Activated CD8-positive, alpha-beta memory T cell treated with anti-CD3 and anti-CD28 coated beads, Interleukin-2, amount 10 ng/mL, durations not matched to agents 7 days and 5 days (primary cell): ENCODE data around the gene ALG10B. TPM values are rescaled to one million over a fixed set of nuclear protein-coding genes. Genes with fewer than 3 reads are reported as not detected.
"Not testable (repeated sequence)": the region's sequence is repeated elsewhere in the genome, so short reads cannot be mapped to it uniquely, and the experiment has no call there.

Source experiments
- ATAC-seq: fragments of 150-1000 bp; cut with Tn5 transposase; one replicate; pipeline ENCODE4 v1.10.0; 2021; ENCODE audit warnings: moderate library complexity
- CTCF ChIA-PET: fragments of 350-600 bp; sonication (Branson Sonifier 250); formaldehyde crosslinking; loops from one replicate; lab custom pipeline; 2021; ENCODE audit warnings: antibody characterized with exemption; lab: Charles Lee
- DNase-seq: peaks from one replicate; pipeline ENCODE4 v3.0.0-alpha.2; 2020
- H3K27ac Mint-ChIP-seq: one replicate; pipeline ENCODE4 v1.8.0; 2021; ENCODE audit warnings: mild to moderate bottlenecking, mixed read lengths
- H3K27me3 Mint-ChIP-seq: one replicate; pipeline ENCODE4 v1.8.0; 2021; ENCODE audit warnings: mixed read lengths
- H3K36me3 Mint-ChIP-seq: one replicate; pipeline ENCODE4 v1.8.0; 2021; ENCODE audit warnings: mild to moderate bottlenecking, mixed read lengths
- H3K4me1 Mint-ChIP-seq: one replicate; pipeline ENCODE4 v1.8.0; 2021; ENCODE audit warnings: mixed read lengths
- H3K4me3 Mint-ChIP-seq: one replicate; pipeline ENCODE4 v1.8.0; 2021; ENCODE audit warnings: mild to moderate bottlenecking, moderate library complexity, mixed read lengths
- H3K9me3 Mint-ChIP-seq: one replicate; pipeline ENCODE4 v1.8.0; 2022; ENCODE audit warnings: low read depth, mixed read lengths
- total RNA-seq, 2 experiments: library from RNA; stranded (reverse); gene quantifications; one replicate each; pipeline ENCODE4 v1.2.3, GENCODE V29; 2021

The ALG10B gene, protein sequence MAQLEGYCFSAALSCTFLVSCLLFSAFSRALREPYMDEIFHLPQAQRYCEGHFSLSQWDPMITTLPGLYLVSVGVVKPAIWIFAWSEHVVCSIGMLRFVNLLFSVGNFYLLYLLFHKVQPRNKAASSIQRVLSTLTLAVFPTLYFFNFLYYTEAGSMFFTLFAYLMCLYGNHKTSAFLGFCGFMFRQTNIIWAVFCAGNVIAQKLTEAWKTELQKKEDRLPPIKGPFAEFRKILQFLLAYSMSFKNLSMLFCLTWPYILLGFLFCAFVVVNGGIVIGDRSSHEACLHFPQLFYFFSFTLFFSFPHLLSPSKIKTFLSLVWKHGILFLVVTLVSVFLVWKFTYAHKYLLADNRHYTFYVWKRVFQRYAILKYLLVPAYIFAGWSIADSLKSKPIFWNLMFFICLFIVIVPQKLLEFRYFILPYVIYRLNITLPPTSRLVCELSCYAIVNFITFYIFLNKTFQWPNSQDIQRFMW
- total RNA-seq: 10 to 100 TPM; 15.0 to 18.9 TPM

DNA sequence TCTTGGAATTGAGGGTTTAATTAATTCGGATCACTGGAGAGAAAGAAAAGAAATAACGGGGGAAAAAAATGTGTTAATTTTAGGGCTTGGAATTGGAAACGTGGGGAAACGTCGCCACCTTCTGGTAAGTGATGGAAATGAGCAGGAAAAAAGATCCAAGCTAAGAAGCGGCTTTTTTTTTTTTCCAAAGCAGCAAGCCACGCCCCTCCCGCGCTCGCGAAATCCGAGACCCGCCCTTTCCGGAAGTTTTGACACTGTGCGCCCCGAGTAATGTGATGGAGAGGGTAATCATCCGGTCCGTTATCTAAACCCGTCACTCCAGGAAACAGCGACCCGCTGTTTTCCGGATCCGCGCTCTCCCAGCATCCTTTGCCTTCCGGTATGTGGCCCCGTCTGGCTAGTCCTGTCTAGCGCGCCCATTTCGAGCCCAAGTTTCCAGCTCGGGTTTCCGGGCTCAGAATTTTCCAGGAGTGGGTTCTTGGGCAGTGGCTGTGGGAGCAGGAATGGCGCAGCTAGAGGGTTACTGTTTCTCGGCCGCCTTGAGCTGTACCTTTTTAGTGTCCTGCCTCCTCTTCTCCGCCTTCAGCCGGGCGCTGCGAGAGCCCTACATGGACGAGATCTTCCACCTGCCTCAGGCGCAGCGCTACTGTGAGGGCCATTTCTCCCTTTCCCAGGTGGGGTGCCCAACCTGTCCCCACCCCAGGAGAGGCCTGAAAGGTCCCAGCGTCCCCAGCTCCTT is at the start of gene ALG10B:
Gene ALG10B, plus strand, starts transcription at position 384 of the 739 bp plus-strand sequence. Its CDS starts 120 bp downstream, at position 504.
- H3K27me3 Mint-ChIP-seq: no peaks in the 10 kb centered on the region
- peak within 1 kb of the TSS; percentile 95 for H3K27ac Mint-ChIP-seq
- CTCF ChIA-PET: interaction anchor here (0.8 to 2.8 kb wide), 4 partner anchors 13 to 179 kb away, joined by 3 to 14 read pairs (median 3); no protein-coding TSS in a partner anchor
- peak within 1 kb of the TSS; percentile 98 for H3K4me3 Mint-ChIP-seq
- H3K36me3 Mint-ChIP-seq: peaks cover 3% of the 10 kb centered on the region
- peak; percentile 96 for DNase-seq
- peaks cover 23% of the 10 kb centered on the region for H3K4me1 Mint-ChIP-seq
- peak; percentile 100 for ATAC-seq
- H3K9me3 Mint-ChIP-seq: no peaks in the 10 kb centered on the region

DNA sequence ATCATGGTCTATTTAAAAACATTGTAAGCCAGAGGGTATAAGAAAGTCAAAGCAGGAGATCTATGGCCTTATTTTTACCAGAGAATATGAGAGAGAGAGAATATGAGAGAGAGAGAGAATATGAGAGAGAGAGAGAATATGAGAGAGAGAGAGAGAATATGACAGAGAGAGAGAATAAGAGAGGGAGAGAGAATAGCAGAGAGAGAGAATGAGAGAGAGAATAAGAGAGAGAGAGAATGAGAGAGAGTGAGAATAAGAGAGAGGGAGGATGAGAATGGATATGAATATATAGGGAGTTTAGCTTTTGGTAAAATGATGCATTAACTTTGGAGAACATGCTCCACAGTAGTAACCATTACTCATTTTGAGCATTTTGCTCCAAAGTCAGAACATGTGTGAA is 48.0 kb upstream of the ALG10B start:
- Mint-ChIP-seq H3K27me3 (no peaks in the 10 kb centered on the region), H3K4me1 (no peaks in the 10 kb centered on the region), H3K36me3 (no peaks in the 10 kb centered on the region), H3K4me3 (no peak overlapping the region), H3K27ac (no peak overlapping the region), H3K9me3 (no peaks in the 10 kb centered on the region)
- no peak for DNase-seq
- CTCF ChIA-PET: no interaction called here
- ATAC-seq: no peak

DNA sequence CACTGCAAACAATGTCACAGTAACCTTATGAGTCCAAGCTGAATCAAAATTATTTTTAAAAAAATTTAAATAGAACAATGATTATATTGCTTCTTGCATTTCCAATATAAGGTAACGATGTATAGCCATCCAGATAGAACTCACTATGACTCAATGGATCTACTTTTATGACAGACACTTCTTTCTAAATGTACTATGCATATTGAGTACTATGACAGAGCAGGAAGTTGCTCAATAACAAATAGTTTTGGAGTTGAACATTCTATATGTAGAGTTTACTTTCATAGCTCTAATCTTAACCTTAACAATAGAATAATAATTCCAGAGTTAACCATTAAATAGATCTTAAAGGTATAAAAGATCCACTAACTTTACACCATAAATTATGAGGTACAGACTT is 46.7 kb upstream of the ALG10B start:
- DNase-seq: no peak
- Mint-ChIP-seq H3K27ac (no peak overlapping the region), H3K36me3 (no peaks in the 10 kb centered on the region), H3K4me3 (no peak overlapping the region), H3K9me3 (no peaks in the 10 kb centered on the region), H3K4me1 (no peaks in the 10 kb centered on the region), H3K27me3 (no peaks in the 10 kb centered on the region)
- ATAC-seq: no peak
- CTCF ChIA-PET: no interaction called here

DNA sequence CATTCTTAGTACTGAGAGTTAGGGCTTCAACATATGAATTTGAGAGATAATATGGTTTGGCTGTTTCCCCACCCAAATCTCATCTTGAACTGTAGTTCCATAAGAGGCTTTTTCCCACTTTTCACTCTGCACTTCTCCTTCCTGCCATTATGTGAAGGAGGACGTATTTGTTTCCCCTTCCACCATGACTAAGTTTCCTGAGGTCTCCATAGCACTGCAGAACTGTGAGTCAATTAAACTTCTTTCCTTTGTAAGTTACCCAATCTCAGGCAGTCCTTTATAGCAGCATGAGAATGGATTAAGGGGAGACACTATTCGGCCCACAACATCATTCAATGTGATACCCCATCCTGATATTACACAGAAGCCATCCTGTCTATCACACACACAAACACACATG is 36.8 kb upstream of the ALG10B start:
- Mint-ChIP-seq H3K4me3 (no peak overlapping the region), H3K36me3 (no peaks in the 10 kb centered on the region), H3K4me1 (no peaks in the 10 kb centered on the region), H3K9me3 (no peaks in the 10 kb centered on the region), H3K27ac (no peak overlapping the region), H3K27me3 (no peaks in the 10 kb centered on the region)
- ATAC-seq (no peak), DNase-seq (no peak)
- CTCF ChIA-PET: no interaction called here

DNA sequence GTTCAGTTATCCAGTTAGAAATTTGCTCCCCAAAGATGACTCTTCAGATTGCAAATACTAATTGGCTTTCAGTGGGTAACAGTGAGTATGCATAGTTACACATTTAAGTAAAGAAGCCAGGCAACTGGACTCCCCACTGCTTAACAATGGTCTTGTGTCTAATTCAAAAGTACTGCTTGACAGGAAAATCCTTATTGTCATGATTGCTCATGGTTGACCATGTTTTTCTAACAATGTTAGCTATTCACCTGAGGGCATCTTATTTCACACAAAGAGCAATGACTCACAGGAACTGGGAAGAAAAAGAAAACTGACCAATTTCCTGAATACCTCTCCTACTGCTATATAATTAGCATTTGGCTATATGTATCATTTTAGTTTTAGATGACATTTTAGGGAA is 33.7 kb upstream of the ALG10B start:
- CTCF ChIA-PET: no interaction called here
- ATAC-seq (no peak), DNase-seq (no peak)
- Mint-ChIP-seq H3K4me1 (no peaks in the 10 kb centered on the region), H3K27ac (no peak overlapping the region), H3K36me3 (no peaks in the 10 kb centered on the region), H3K4me3 (no peak overlapping the region), H3K27me3 (no peaks in the 10 kb centered on the region), H3K9me3 (no peaks in the 10 kb centered on the region)

DNA sequence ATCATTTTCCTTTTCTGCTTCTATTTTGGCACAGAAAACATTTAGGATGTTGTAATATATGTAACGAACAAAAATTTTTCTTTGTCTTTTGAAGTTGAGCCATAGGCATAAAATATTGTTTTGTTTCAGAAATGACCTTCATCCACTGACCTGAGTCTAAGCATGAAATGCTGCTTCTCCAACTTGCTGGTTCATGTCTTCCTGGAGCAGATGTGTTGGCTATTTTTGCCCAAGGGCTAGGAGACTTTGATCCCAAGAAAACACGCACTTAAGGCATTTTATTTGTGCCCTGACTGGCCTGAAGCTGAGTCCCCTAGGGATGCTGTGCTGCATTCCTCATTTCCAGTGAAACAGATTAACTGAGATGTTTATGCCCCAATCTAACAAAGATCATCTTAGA is 27.2 kb upstream of the ALG10B start:
- H3K9me3 Mint-ChIP-seq: no peaks in the 10 kb centered on the region
- H3K4me1 Mint-ChIP-seq: no peaks in the 10 kb centered on the region
- no peak overlapping the region for H3K27ac Mint-ChIP-seq
- no peaks in the 10 kb centered on the region for H3K36me3 Mint-ChIP-seq
- no peak for DNase-seq
- H3K4me3 Mint-ChIP-seq: no peak overlapping the region
- no peaks in the 10 kb centered on the region for H3K27me3 Mint-ChIP-seq
- CTCF ChIA-PET: no interaction called here
- ATAC-seq: no peak

DNA sequence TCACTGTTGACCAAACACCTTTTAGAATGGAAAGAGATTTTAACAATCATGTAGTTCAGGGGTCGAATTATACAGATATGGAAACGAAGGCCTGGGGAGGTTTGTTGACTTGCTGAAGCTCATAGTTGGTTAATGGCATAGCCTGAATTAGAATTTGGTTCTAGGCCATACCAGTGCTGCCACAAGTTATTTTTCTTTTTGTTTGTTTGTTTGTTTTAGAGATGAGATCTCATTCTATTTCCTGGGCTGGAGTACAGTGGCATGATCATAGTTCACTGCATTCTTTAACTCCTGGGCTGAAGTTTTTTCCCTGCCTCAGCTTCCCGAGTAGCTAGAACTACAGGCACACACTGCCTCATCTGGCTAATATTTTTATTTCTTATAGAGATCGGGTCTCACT is 25.4 kb upstream of the ALG10B start:
- H3K27me3 Mint-ChIP-seq: no peaks in the 10 kb centered on the region
- CTCF ChIA-PET: no interaction called here
- no peaks in the 10 kb centered on the region for H3K4me1 Mint-ChIP-seq
- H3K36me3 Mint-ChIP-seq: no peaks in the 10 kb centered on the region
- H3K4me3 Mint-ChIP-seq: no peak overlapping the region
- H3K9me3 Mint-ChIP-seq: no peaks in the 10 kb centered on the region
- ATAC-seq: no peak
- H3K27ac Mint-ChIP-seq: no peak overlapping the region
- DNase-seq: no peak

DNA sequence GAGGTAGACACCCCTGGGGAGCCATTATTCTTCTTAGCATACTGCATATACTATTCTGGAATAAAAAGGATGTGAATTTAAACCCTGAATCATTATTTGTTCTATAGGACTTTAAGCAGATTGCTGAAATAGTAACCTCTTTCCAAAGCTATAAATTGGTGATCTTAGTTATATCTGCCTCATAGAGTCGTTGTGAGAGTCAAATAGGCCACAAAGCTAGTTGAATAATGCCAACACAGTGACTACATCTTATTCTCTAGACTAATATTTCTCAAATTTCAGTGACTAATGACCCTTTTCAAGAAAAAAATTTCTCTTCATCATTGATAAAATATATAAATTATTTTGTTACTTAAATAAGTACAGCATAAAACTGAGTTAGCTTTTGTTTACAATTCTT is 13.6 kb upstream of the ALG10B start:
- H3K4me3 Mint-ChIP-seq, ATAC-seq, H3K4me1 Mint-ChIP-seq, H3K27ac Mint-ChIP-seq, H3K9me3 Mint-ChIP-seq, H3K36me3 Mint-ChIP-seq, H3K27me3 Mint-ChIP-seq, DNase-seq: not testable (repeated sequence)
- CTCF ChIA-PET: interaction anchor here (1.1 kb wide), 1 partner anchor 14 kb away, joined by 3 read pairs; the partner anchor contains the start of gene ALG10B

DNA sequence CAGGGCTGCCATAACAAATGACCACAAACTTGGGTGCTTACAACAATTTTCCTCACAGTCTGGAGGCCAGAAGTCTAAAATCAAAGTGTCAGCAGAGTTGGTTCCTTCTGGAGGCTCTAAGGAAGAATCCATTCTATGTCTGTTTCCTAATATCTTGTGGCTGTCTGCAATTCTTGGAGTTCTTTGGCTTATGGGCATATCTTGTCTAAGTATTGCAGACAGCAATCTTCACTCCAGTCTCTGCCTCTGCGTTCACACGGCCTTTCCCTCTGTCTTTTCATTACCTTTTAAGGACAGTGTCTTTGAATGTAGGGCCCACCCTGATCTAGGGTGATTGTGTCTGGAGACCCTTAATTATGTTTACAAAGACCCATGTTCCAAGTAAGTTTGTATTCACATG is 5.4 kb downstream of the ALG10B start:
- H3K4me3 Mint-ChIP-seq, H3K36me3 Mint-ChIP-seq, CTCF ChIA-PET, ATAC-seq, H3K9me3 Mint-ChIP-seq, H3K27me3 Mint-ChIP-seq, DNase-seq, H3K27ac Mint-ChIP-seq: not testable (repeated sequence)
- peaks cover 16% of the 10 kb centered on the region for H3K4me1 Mint-ChIP-seq

DNA sequence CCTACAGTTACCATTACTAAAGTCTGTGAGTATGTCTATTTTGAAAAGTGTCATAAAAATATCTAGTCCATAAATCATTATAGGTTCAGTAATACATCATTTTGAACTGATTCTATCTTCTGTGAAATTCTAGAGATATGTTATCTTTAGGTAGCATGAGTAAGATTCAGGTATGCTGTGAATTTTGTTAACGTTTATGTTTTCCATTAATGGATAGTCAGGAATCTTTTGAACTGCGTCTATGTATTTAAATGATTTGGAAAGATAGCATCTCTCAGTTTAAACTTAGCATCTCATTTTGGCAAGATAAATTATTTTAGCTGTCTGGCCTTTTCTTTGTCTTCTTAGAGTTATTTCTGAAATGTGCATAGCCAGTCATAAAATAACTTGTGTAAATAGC is 8.3 kb downstream of the ALG10B start:
- no peaks in the 10 kb centered on the region for H3K27me3 Mint-ChIP-seq
- no peaks in the 10 kb centered on the region for H3K36me3 Mint-ChIP-seq
- no peak overlapping the region for H3K27ac Mint-ChIP-seq
- ATAC-seq (no peak), DNase-seq (no peak)
- CTCF ChIA-PET: no interaction called here
- H3K4me1 Mint-ChIP-seq: no peaks in the 10 kb centered on the region
- H3K4me3 Mint-ChIP-seq: no peak overlapping the region
- H3K9me3 Mint-ChIP-seq: no peaks in the 10 kb centered on the region

DNA sequence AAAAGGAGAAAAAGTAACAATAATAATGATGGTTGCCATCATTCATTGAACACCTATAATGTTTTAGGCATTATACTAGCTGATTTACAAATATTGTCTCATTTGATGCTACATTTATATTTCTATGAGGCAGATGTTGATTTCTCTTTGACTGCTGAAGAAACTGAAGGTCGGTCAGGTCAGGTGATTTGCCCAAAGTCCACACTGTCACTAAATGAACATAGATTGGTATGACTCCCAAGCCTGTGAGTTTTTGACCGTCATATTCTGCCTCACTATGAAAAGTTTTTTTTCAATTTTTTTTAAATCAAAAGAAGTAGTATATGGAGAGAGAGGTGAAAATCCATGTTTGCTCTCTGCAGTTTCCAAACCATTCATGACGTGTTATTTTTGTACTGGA is 10.8 kb downstream of the ALG10B start:
- Mint-ChIP-seq H3K27ac (no peak overlapping the region), H3K36me3 (no peaks in the 10 kb centered on the region), H3K4me3 (no peak overlapping the region), H3K4me1 (no peaks in the 10 kb centered on the region), H3K9me3 (no peaks in the 10 kb centered on the region), H3K27me3 (no peaks in the 10 kb centered on the region)
- ATAC-seq (no peak), DNase-seq (no peak)
- CTCF ChIA-PET: interaction anchor here (1.1 to 1.6 kb wide), 3 partner anchors 579 to 946 kb away, joined by 3 to 6 read pairs (median 4); no protein-coding TSS in a partner anchor

DNA sequence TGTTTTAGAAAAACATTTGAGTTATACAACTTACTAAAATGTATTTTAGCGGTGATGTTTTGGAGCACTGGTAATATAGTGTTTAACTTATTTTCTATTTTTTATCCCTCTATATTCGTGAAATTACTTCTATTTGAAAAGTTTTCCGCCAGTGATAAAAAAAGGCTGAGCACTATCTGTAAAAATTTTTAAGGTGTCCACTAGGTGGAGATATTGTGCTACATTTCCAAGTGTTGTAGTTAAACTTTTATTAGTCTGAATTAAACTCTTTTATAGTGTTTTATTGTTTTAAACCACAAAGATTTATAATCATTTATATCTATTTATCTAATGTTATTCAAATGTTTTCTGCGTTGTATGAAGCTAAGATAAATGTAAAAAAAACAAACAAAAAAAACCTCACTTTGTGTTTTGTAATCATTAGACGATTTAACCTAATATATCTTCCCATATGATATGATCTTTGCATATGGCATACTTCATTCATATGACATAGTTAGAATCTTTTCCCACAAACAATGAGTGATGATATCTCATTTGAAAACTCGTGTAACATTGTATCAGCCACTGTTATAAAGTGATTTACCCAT is 11.8 kb downstream of the ALG10B start:
- H3K4me3 Mint-ChIP-seq: no peak overlapping the region
- H3K9me3 Mint-ChIP-seq: no peaks in the 10 kb centered on the region
- H3K27me3 Mint-ChIP-seq: no peaks in the 10 kb centered on the region
- no peak for ATAC-seq
- no peak overlapping the region for H3K27ac Mint-ChIP-seq
- H3K4me1 Mint-ChIP-seq: no peaks in the 10 kb centered on the region
- CTCF ChIA-PET: interaction anchor here (1.1 to 1.6 kb wide), 3 partner anchors 578 to 945 kb away, joined by 3 to 6 read pairs (median 4); no protein-coding TSS in a partner anchor
- no peak for DNase-seq
- H3K36me3 Mint-ChIP-seq: no peaks in the 10 kb centered on the region

DNA sequence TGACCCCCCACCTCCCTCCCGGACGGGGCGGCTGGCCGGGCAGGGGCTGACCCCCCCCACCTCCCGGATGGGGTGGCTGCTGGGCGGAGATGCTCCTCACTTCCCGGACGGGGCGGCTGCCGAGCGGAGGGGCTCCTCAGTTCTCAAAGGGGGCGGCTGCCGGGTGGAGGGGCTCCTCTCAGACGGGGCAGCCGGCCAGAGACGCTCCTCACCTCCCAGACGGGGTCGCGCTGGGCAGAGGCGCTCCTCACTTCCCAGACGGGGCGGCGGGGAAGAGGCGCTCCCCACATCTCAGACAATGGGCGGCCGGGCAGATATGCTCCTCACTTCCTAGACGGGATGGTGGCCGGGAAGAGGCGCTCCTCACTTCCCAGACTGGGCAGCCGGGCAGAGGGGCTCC is 13.8 kb downstream of the ALG10B start:
- H3K4me1 Mint-ChIP-seq, H3K27ac Mint-ChIP-seq, ATAC-seq, H3K9me3 Mint-ChIP-seq, DNase-seq, H3K27me3 Mint-ChIP-seq, H3K36me3 Mint-ChIP-seq, H3K4me3 Mint-ChIP-seq, CTCF ChIA-PET: not testable (repeated sequence)
